HCT116 (cell line): ENCODE data around the gene SIRT6. TPM values are rescaled to one million over a fixed set of nuclear protein-coding genes. Genes with fewer than 3 reads are reported as not detected.

Experiments used
- ATAC-seq: fragments of 200-7000 bp; cut with Tn5 transposase; 2 replicates; pipeline ENCODE4 v1.9.1; 2020; ENCODE audit warnings: mild to moderate bottlenecking, moderate library complexity
- BruUV-seq: library from RNA; stranded (reverse); fragments of 400-500 nt; replicated peaks from 2 replicates; lab custom pipeline; 2021; lab: Mats Ljungman, UMichigan
- CTCF ChIA-PET: fragments of 300-600 bp; sonication (Branson Sonifier 250); formaldehyde crosslinking; loops from one replicate; lab custom pipeline; 2021; ENCODE audit warnings: antibody characterized with exemption; lab: Charles Lee
- POLR2A ChIA-PET: fragments of 300-600, 350-600 bp; sonication (Branson Sonifier 250); formaldehyde crosslinking; loops from one replicate; lab custom pipeline; 2021; ENCODE audit warnings: antibody characterized with exemption; lab: Charles Lee
- RAD21 ChIA-PET, 2 experiments: fragments of 300-600 bp; sonication (Branson Sonifier 250); formaldehyde crosslinking; loops; one replicate each; lab custom pipeline; 2023; ENCODE audit warnings: low total read pairs in 2 of 2; ENCODE audit not compliant: uncharacterized antibody in 2 of 2, unreplicated experiment in 2 of 2, low non-redundant PET in 1 of 2; lab: Charles Lee
- DNase-seq: peaks from one replicate; pipeline ENCODE4 v3.0.0-alpha.2; 2010; ENCODE audit warnings: low read depth, low spot score
- H2AFZ ChIP-seq: fragments of 200-600 bp; shearing (Covaris generic), sonication (generic); 2 replicates; pipeline ENCODE4 v1.6.1; 2017; ENCODE audit warnings: low read depth, mixed run types, mixed read lengths, antibody characterized with exemption, low read length; ENCODE audit not compliant: poor library complexity, severe bottlenecking
- H3K27ac ChIP-seq: 2 replicates; pipeline ENCODE4 v1.5.1; 2012; ENCODE audit warnings: low read depth, low read length
- H3K27me3 ChIP-seq: fragments of 200-600 bp; sonication (generic); 2 replicates; pipeline ENCODE4 v1.6.1; 2016; ENCODE audit warnings: mixed run types, low read length, mixed read lengths; ENCODE audit not compliant: insufficient read depth
- H3K36me3 ChIP-seq, 2 experiments: fragments of 200-500 bp in 1 of 2; fragments of 200-600 bp in 1 of 2; sonication (Bioruptor generic) in 1 of 2; sonication (generic) in 1 of 2; 2 replicates each; pipeline versions ENCODE4 v1.5.1 to v1.6.1; 2014 to 2016; ENCODE audit warnings: low read length in 2 of 2, inconsistent platforms in 1 of 2, mixed read lengths in 1 of 2, mixed run types in 1 of 2; ENCODE audit not compliant: insufficient read depth in 2 of 2, control insufficient read depth in 1 of 2
- H3K4me1 ChIP-seq, 2 experiments: fragments of 200-600 bp in 1 of 2; sonication (generic) in 1 of 2; 2 replicates each; pipeline versions ENCODE4 v1.5.1 to v1.6.1; 2012 to 2017; ENCODE audit warnings: low read length in 2 of 2, inconsistent platforms in 1 of 2, mild to moderate bottlenecking in 1 of 2, mixed read lengths in 1 of 2, mixed run types in 1 of 2, moderate library complexity in 1 of 2; ENCODE audit not compliant: insufficient read depth in 2 of 2, control insufficient read depth in 1 of 2
- H3K4me2 ChIP-seq: fragments of 200-600 bp; sonication (generic); 2 replicates; pipeline ENCODE4 v1.6.1; 2017; ENCODE audit warnings: mixed run types, low read length, mixed read lengths
- H3K4me3 ChIP-seq, 2 experiments: fragments of 200-600 bp in 1 of 2; sonication (generic) in 1 of 2; replicated peaks in 1 of 2; 2 replicates each; pipeline ENCODE4 v1.5.1; 2011 to 2016; ENCODE audit warnings: low read length in 2 of 2, control low read depth in 1 of 2, low read depth in 1 of 2, mild to moderate bottlenecking in 1 of 2, mixed read lengths in 1 of 2, mixed run types in 1 of 2
- H3K79me2 ChIP-seq: fragments of 200-600 bp; sonication (generic); 2 replicates; pipeline ENCODE4 v1.6.1; 2017; ENCODE audit warnings: mild to moderate bottlenecking, mixed run types, low read length, moderate library complexity, mixed read lengths; ENCODE audit not compliant: insufficient read depth
- H3K9ac ChIP-seq: fragments of 200-600 bp; sonication (generic); 2 replicates; pipeline ENCODE4 v1.6.1; 2016; ENCODE audit warnings: low read length, mixed read lengths
- H3K9me2 ChIP-seq: fragments of 200-600 bp; sonication (generic), shearing (Covaris generic); 2 replicates; pipeline ENCODE4 v1.6.1; 2017; ENCODE audit warnings: mixed run types, mild to moderate bottlenecking, moderate library complexity; ENCODE audit not compliant: insufficient read depth
- H3K9me3 ChIP-seq, 2 experiments: fragments of 200-500 bp in 1 of 2; fragments of 200-600 bp in 1 of 2; sonication (Bioruptor generic) in 1 of 2; sonication (generic) in 1 of 2; 2 replicates each; pipeline ENCODE4 v1.6.1; 2014 to 2017; ENCODE audit warnings: low read length in 2 of 2, mixed read lengths in 2 of 2, inconsistent platforms in 1 of 2, low read depth in 1 of 2, mild to moderate bottlenecking in 1 of 2, mixed run types in 1 of 2, moderate library complexity in 1 of 2; ENCODE audit not compliant: control insufficient read depth in 1 of 2, insufficient read depth in 1 of 2
- H4K20me1 ChIP-seq: fragments of 200-600 bp; sonication (generic), shearing (Covaris generic); 2 replicates; pipeline ENCODE4 v1.6.1; 2017; ENCODE audit warnings: mixed run types, mild to moderate bottlenecking, moderate library complexity; ENCODE audit not compliant: insufficient read depth
- CBX3 ChIP-seq: IDR thresholded peaks from 2 replicates; pipeline ENCODE4 v1.6.1; 2012; ENCODE audit warnings: low read depth
- CEBPB ChIP-seq: IDR thresholded peaks from 2 replicates; pipeline ENCODE4 v1.6.1; 2012; ENCODE audit warnings: low read depth
- EGR1 ChIP-seq: IDR thresholded peaks from 2 replicates; pipeline ENCODE4 v1.6.1; 2012; ENCODE audit warnings: low read depth
- EZH2 ChIP-seq: fragments of 200-600 bp; sonication (generic); IDR thresholded peaks from 2 replicates; pipeline ENCODE4 v1.6.1; 2017; ENCODE audit warnings: antibody characterized with exemption, mixed run types
- EZH2phosphoT487 ChIP-seq: fragments of 200-600 bp; IDR thresholded peaks from 2 replicates; pipeline ENCODE4 v1.6.1; 2018; ENCODE audit warnings: antibody characterized with exemption, borderline replicate concordance
- FOSL1 ChIP-seq: IDR thresholded peaks from 2 replicates; pipeline ENCODE4 v1.6.1; 2012; ENCODE audit warnings: low read depth
- POLR2A ChIP-seq: IDR thresholded peaks from 2 replicates; pipeline ENCODE4 v1.7.0; 2011; ENCODE audit warnings: borderline replicate concordance; ENCODE audit not compliant: insufficient read depth, insufficient read length; ENCODE audit errors: extremely low read depth
- POLR2AphosphoS5 ChIP-seq: IDR thresholded peaks from 2 replicates; pipeline ENCODE4 v1.6.1; 2011; ENCODE audit warnings: mild to moderate bottlenecking, low read depth, low read length, moderate library complexity
- RAD21 ChIP-seq: IDR thresholded peaks from 2 replicates; pipeline ENCODE4 v1.6.1; 2012; ENCODE audit warnings: low read depth, mild to moderate bottlenecking
- SIN3A ChIP-seq: IDR thresholded peaks from 2 replicates; pipeline ENCODE4 v1.6.1; 2012; ENCODE audit warnings: low read depth
- TCF7L2 ChIP-seq: IDR thresholded peaks from 2 replicates; pipeline ENCODE4 v1.7.0; 2011; ENCODE audit warnings: borderline replicate concordance, inconsistent platforms; ENCODE audit not compliant: insufficient read depth, insufficient read length; ENCODE audit errors: extremely low read depth
- ZNF274 ChIP-seq: fragments of 200-500 bp; sonication (Bioruptor generic); IDR thresholded peaks from 2 replicates; pipeline ENCODE4 v1.6.1; 2014; ENCODE audit warnings: mild to moderate bottlenecking, low read depth, low read length, inconsistent platforms
- intact Hi-C: fragments of 100-400 bp; cut with micrococcal nuclease; formaldehyde crosslinking; loops from 2 replicates; pipeline ENCODE4 v1.10.0; 2022
- total RNA-seq: library from RNA; stranded (reverse); gene quantifications from one replicate; pipeline ENCODE4 v1.2.1, GENCODE V29; 2021; ENCODE audit not compliant: unreplicated experiment
- TF ChIP-seq, protein P1 (sequence below): IDR thresholded peaks from 2 replicates; pipeline ENCODE4 v1.6.1; 2012
- TF ChIP-seq, protein P2 (sequence below): IDR thresholded peaks from 2 replicates; pipeline ENCODE4 v1.6.1; 2012
- TF ChIP-seq, protein P3 (sequence below): IDR thresholded peaks from 2 replicates; pipeline ENCODE4 v1.6.1; 2011; ENCODE audit warnings: mild to moderate bottlenecking, low read length, moderate library complexity; ENCODE audit not compliant: insufficient replicate concordance; ENCODE audit errors: extremely low read depth
- TF ChIP-seq, protein P4 (sequence below), 3 experiments: fragments of 200-600 bp in 1 of 3; sonication (generic) in 1 of 3; IDR thresholded peaks in 2 of 3; conservative IDR thresholded peaks in 1 of 3; 2 replicates each; pipeline ENCODE4 v1.5.1; 2012 to 2017; ENCODE audit warnings: low read depth in 2 of 3, low read length in 2 of 3, antibody characterized with exemption in 1 of 3, borderline replicate concordance in 1 of 3, control low read depth in 1 of 3, mild to moderate bottlenecking in 1 of 3, mixed read lengths in 1 of 3, mixed run types in 1 of 3, moderate library complexity in 1 of 3; ENCODE audit not compliant: insufficient read depth in 1 of 3
- TF ChIP-seq, protein P5 (sequence below): IDR thresholded peaks from 2 replicates; pipeline ENCODE4 v1.6.1; 2012; ENCODE audit warnings: low read depth

Gene SIRT6
- total RNA-seq, 1 experiment from 2014 or later: 36.3 TPM

DNA sequence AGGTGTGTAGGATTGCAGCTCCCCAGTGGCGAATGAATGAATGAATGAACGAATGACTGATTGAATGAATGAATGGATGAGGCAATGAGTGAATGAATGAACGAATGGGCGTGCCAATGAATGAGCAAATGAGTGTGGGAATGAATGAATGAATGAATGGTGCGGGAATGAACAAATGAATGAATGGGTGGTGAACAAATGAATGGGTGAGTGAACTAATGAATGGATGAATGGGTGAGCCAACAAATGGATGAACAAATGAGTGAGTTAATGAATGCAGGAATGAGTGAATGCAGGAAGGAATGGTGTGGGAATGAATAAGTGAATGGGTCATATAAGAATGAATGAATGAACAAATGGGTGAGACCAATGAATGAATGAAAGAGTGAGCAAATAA lies 14.9 kb upstream of the SIRT6 start:
- Histone ChIP-seq H4K20me1 (no peaks in the 10 kb centered on the region), H3K4me2 (no peak overlapping the region)
- RAD21 ChIA-PET: no interaction called here

More for the DNA sequence above, 14.9 kb upstream of the SIRT6 start:
- ATAC-seq (no peak), DNase-seq (no peak)
- Histone ChIP-seq H3K9ac (no peak overlapping the region), H3K9me3 (no peaks in the 10 kb centered on the region), H3K9me2 (no peaks in the 10 kb centered on the region), H2AFZ (no peak overlapping the region), H3K36me3 (no peaks in the 10 kb centered on the region), H3K79me2 (no peaks in the 10 kb centered on the region), H3K27me3 (peaks cover 3% of the 10 kb centered on the region; the same call in 1 of the 2 replicates), H3K27ac (no peak overlapping the region)
- ChIA-PET CTCF (no interaction called here), POLR2A (no interaction called here)
- no peak for TF ChIP-seq TCF7L2
- TF ChIP-seq FOSL1: no peak
- no peak for TF ChIP-seq CBX3
- TF ChIP-seq RAD21: no peak
- no peak for TF ChIP-seq POLR2AphosphoS5
- TF ChIP-seq, protein P1, sequence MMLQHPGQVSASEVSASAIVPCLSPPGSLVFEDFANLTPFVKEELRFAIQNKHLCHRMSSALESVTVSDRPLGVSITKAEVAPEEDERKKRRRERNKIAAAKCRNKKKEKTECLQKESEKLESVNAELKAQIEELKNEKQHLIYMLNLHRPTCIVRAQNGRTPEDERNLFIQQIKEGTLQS: no peak
- TF ChIP-seq CEBPB: no peak
- TF ChIP-seq SIN3A: no peak
- TF ChIP-seq EZH2phosphoT487: no peak
- TF ChIP-seq EZH2: no peak
- TF ChIP-seq, protein P2, sequence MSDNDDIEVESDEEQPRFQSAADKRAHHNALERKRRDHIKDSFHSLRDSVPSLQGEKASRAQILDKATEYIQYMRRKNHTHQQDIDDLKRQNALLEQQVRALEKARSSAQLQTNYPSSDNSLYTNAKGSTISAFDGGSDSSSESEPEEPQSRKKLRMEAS: no peak
- TF ChIP-seq, protein P3, sequence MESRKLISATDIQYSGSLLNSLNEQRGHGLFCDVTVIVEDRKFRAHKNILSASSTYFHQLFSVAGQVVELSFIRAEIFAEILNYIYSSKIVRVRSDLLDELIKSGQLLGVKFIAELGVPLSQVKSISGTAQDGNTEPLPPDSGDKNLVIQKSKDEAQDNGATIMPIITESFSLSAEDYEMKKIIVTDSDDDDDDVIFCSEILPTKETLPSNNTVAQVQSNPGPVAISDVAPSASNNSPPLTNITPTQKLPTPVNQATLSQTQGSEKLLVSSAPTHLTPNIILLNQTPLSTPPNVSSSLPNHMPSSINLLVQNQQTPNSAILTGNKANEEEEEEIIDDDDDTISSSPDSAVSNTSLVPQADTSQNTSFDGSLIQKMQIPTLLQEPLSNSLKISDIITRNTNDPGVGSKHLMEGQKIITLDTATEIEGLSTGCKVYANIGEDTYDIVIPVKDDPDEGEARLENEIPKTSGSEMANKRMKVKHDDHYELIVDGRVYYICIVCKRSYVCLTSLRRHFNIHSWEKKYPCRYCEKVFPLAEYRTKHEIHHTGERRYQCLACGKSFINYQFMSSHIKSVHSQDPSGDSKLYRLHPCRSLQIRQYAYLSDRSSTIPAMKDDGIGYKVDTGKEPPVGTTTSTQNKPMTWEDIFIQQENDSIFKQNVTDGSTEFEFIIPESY: no peak
- no peak for TF ChIP-seq POLR2A
- TF ChIP-seq, protein P4, sequence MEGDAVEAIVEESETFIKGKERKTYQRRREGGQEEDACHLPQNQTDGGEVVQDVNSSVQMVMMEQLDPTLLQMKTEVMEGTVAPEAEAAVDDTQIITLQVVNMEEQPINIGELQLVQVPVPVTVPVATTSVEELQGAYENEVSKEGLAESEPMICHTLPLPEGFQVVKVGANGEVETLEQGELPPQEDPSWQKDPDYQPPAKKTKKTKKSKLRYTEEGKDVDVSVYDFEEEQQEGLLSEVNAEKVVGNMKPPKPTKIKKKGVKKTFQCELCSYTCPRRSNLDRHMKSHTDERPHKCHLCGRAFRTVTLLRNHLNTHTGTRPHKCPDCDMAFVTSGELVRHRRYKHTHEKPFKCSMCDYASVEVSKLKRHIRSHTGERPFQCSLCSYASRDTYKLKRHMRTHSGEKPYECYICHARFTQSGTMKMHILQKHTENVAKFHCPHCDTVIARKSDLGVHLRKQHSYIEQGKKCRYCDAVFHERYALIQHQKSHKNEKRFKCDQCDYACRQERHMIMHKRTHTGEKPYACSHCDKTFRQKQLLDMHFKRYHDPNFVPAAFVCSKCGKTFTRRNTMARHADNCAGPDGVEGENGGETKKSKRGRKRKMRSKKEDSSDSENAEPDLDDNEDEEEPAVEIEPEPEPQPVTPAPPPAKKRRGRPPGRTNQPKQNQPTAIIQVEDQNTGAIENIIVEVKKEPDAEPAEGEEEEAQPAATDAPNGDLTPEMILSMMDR (IDR thresholded peaks at IDR 0.05 in 2 of 3, conservative IDR thresholded peaks at IDR 0.05 in 1 of 3; ENCODE audit: borderline replicate concordance in 1 of 3, insufficient read depth in 1 of 3, low read depth in 2 of 3, low read length in 2 of 3): no peak
- TF ChIP-seq, protein P5, sequence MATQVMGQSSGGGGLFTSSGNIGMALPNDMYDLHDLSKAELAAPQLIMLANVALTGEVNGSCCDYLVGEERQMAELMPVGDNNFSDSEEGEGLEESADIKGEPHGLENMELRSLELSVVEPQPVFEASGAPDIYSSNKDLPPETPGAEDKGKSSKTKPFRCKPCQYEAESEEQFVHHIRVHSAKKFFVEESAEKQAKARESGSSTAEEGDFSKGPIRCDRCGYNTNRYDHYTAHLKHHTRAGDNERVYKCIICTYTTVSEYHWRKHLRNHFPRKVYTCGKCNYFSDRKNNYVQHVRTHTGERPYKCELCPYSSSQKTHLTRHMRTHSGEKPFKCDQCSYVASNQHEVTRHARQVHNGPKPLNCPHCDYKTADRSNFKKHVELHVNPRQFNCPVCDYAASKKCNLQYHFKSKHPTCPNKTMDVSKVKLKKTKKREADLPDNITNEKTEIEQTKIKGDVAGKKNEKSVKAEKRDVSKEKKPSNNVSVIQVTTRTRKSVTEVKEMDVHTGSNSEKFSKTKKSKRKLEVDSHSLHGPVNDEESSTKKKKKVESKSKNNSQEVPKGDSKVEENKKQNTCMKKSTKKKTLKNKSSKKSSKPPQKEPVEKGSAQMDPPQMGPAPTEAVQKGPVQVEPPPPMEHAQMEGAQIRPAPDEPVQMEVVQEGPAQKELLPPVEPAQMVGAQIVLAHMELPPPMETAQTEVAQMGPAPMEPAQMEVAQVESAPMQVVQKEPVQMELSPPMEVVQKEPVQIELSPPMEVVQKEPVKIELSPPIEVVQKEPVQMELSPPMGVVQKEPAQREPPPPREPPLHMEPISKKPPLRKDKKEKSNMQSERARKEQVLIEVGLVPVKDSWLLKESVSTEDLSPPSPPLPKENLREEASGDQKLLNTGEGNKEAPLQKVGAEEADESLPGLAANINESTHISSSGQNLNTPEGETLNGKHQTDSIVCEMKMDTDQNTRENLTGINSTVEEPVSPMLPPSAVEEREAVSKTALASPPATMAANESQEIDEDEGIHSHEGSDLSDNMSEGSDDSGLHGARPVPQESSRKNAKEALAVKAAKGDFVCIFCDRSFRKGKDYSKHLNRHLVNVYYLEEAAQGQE: no peak
- no peak for TF ChIP-seq ZNF274
- no peak for TF ChIP-seq EGR1
- TF ChIP-seq, all 23 proteins: peak for 0
- BruUV-seq: no TSS peak
- Histone ChIP-seq H3K4me3 (no peak overlapping the region), H3K4me1 (peaks cover 5 to 17% of the 10 kb centered on the region in 2 experiments; a peak in 3 of 4 replicates)
- intact Hi-C loops: no loop called here
